Epithelial cell of prostate (primary cell): ENCODE measurements around the gene DNAJB1.

Source experiments
- DNase-seq: peaks from one replicate; pipeline ENCODE4 v3.0.0-alpha.2; 2011; ENCODE audit warnings: low read depth, low spot score
- H3K27ac ChIP-seq: fragments of 450-650 bp; 2 replicates; pipeline ENCODE4 v1.5.1; 2017; ENCODE audit warnings: mild to moderate bottlenecking

DNAJB1 gene

DNA sequence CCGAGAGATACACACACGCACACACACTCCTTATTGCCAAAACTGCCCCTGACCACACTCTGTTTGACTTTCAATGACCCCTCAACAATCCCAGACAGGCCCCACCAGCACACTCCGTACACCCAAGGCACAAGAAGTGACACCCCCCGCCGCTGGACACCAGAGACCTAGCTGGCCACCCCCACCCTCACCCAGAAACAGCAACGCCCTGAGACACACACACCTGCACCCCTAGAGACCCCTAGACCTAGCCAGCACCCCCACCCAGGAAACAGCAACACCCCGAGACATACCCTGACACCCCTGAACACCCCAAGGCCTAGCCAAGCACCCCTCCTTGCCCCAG is 41.9 kb downstream of the DNAJB1 start:
- peak overlapping the region; percentile 78 for H3K27ac ChIP-seq

GRCh38 chr19:14475251-14476073 is 42.7 kb downstream of the DNAJB1 start, which contains the start of gene PTGER1:
Gene PTGER1 (minus strand): TSS chr19:14475354. CDS start chr19:14474320, 1,034 bp downstream.
- peak within 1 kb of the TSS; percentile 78 for H3K27ac ChIP-seq
- DNase-seq = no peak

More for the DNA sequence above, 41.9 kb downstream of the DNAJB1 start:
- DNase-seq = no peak

GRCh38 chr19:14474827-14475226 is 43.4 kb downstream of the DNAJB1 start:
- no peak for DNase-seq
- H3K27ac ChIP-seq = peak overlapping the region; percentile 78

DNA sequence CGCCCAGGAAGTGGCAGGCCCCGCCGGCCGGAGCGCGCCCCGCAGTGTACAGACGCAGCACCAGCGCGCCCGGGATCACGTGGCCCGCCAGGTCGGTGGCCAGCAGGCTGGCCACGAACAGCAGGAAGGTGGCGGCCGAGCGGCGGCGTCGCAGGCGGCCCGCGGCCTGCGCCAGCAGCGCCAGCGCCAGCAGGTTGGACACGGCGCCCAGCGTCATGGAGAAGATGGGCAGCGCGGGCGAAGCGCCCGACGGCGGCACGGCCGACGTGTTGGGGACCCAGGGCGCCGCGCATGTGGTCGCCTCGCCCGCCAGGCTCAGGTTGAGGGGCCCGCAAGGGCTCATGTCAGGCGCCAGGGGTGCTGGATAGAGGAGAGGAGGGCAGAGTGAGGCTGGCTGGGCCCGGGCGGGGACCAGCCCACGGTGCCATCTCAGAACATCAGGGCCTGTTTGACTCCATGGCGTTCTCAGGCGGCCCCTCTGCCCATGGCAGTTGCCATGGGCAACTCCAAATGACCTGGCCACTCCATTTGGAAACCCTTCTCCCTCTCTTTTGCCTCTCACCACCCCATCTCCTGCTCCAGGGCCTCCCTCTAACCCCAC is 44.1 kb downstream of the DNAJB1 start:
- no peak for DNase-seq
- H3K27ac ChIP-seq = no peak overlapping the region

GRCh38 chr19:14473073-14473977 is 44.9 kb downstream of the DNAJB1 start:
- no peak for DNase-seq
- H3K27ac ChIP-seq = no peak overlapping the region

- no peak for DNase-seq
- no peak overlapping the region for H3K27ac ChIP-seq
Measured at GRCh38 chr19:14472202-14472938, 45.8 kb downstream of the DNAJB1 start.

DNA sequence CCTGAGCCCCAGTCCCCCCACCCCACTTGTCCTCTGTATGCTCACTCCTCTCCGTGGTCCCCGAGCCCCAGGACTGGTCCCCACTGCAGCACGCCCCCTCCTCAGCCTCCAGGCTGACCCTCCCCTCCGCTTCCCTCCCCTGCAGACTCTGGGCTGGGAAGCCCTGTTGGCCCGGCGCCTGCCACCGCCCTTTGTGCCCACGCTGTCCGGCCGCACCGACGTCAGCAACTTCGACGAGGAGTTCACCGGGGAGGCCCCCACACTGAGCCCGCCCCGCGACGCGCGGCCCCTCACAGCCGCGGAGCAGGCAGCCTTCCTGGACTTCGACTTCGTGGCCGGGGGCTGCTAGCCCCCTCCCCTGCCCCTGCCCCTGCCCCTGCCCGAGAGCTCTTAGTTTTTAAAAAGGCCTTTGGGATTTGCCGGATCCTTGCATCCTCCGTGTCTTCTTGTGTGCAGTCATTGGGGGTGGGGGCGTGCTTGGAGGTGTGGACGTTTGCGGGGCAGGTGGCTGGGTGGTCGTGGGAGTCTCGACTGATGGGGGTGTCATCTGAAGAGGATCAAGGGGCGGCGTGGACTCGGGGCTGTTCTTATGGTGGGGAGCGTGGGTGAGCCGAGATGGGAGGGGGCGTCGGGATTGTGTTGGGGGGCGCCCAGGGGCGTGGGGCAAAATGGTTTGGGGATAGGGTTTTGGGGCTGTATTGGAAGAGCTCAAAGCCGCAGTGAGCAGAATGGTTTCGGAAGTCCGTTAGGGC is 46.6 kb downstream of the DNAJB1 start:
- H3K27ac ChIP-seq = no peak overlapping the region
- DNase-seq = no peak

DNA sequence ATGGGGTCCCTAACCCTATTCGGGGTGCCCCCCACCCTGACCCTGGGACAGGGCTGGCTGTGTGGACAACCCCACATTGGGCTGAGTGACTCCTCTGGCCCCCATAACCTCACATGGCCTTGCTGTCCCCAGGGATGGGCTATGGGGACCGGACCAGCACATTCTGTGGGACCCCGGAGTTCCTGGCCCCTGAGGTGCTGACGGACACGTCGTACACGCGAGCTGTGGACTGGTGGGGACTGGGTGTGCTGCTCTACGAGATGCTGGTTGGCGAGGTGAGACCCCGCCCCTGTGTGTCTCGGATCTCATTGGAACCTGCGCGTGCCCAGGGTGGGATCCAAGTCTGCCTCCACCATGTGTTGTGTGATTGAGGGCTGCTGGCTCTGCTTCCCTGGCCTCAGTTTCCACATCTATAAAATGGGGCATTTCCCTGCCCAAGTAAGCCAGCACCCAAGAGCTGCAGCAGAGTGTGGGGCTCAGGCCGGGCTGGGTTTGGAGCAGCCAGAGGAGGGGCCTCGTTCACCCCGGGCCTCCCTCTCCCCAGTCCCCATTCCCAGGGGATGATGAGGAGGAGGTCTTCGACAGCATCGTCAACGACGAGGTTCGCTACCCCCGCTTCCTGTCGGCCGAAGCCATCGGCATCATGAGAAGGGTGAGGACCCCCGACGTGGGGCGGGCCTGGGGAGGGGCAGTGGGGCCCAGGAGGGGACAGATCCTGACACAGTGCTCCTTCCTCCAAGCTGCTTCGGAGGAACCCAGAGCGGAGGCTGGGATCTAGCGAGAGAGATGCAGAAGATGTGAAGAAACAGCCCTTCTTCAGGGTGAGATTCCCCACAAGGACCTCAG is 47.9 kb downstream of the DNAJB1 start:
- no peak for DNase-seq

GRCh38 chr19:14467816-14468215 is 50.4 kb downstream of the DNAJB1 start:
- H3K27ac ChIP-seq = no peak overlapping the region
- DNase-seq = no peak

More for the DNA sequence above, 47.9 kb downstream of the DNAJB1 start:
- H3K27ac ChIP-seq = no peak overlapping the region

- DNase-seq = no peak
- no peak overlapping the region for H3K27ac ChIP-seq
Measured at GRCh38 chr19:14467391-14467790, 50.8 kb downstream of the DNAJB1 start.
